Superior temporal gyrus (tissue), 1 donor: ENCODE measurements around the gene LTA.

Source experiments
- DNase-seq: peaks from one replicate; pipeline ENCODE4 v3.0.0-alpha.2; 2016; ENCODE audit errors: extremely low spot score

LTA gene

GRCh38 chr6:31569861-31570536 lies 2.1 kb upstream of the LTA start:
- DNase-seq = no peak

- DNase-seq = no peak
Observed at GRCh38 chr6:31573239-31574105, 1.4 kb downstream of the LTA start.

- DNase-seq = no peak
Observed at GRCh38 chr6:31574106-31575061, 2.3 kb downstream of the LTA start.

DNA sequence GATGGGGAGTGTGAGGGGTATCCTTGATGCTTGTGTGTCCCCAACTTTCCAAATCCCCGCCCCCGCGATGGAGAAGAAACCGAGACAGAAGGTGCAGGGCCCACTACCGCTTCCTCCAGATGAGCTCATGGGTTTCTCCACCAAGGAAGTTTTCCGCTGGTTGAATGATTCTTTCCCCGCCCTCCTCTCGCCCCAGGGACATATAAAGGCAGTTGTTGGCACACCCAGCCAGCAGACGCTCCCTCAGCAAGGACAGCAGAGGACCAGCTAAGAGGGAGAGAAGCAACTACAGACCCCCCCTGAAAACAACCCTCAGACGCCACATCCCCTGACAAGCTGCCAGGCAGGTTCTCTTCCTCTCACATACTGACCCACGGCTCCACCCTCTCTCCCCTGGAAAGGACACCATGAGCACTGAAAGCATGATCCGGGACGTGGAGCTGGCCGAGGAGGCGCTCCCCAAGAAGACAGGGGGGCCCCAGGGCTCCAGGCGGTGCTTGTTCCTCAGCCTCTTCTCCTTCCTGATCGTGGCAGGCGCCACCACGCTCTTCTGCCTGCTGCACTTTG lies 3.3 kb downstream of the LTA start, which contains the start of gene TNF:
TNF (plus strand) TSS at position 231 of the 567 bp plus-strand sequence; CDS start at position 408, 177 bp downstream.
- DNase-seq = no peak

- no peak for DNase-seq
Observed at GRCh38 chr6:31575952-31576685, 4.0 kb downstream of the LTA start.

DNA sequence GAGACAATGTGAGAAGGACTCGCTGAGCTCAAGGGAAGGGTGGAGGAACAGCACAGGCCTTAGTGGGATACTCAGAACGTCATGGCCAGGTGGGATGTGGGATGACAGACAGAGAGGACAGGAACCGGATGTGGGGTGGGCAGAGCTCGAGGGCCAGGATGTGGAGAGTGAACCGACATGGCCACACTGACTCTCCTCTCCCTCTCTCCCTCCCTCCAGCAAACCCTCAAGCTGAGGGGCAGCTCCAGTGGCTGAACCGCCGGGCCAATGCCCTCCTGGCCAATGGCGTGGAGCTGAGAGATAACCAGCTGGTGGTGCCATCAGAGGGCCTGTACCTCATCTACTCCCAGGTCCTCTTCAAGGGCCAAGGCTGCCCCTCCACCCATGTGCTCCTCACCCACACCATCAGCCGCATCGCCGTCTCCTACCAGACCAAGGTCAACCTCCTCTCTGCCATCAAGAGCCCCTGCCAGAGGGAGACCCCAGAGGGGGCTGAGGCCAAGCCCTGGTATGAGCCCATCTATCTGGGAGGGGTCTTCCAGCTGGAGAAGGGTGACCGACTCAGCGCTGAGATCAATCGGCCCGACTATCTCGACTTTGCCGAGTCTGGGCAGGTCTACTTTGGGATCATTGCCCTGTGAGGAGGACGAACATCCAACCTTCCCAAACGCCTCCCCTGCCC lies 4.9 kb downstream of the LTA start:
- DNase-seq = no peak

- DNase-seq = no peak
Observed at GRCh38 chr6:31577579-31577966, 5.5 kb downstream of the LTA start.

GRCh38 chr6:31578184-31579118 lies 6.4 kb downstream of the LTA start:
- no peak for DNase-seq

GRCh38 chr6:31579119-31579505 lies 7.0 kb downstream of the LTA start:
- no peak for DNase-seq

- no peak for DNase-seq
Observed at GRCh38 chr6:31579546-31580437, 7.7 kb downstream of the LTA start.

DNA sequence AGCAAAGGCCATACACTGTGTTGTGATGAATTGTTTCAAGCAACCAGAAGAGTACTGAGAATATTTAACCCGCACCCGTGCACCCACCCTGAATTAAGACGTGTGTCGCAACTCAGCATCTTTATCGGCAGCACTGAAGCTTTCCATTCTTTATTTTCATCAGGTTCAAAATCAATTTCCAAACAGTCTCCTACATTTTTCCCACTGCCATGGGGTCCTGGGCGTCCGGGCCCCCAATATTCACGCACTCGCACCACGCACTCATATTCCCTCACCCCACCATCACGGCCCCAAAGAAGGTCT lies 8.3 kb downstream of the LTA start:
- DNase-seq = no peak

- peak; percentile 83 for DNase-seq
Observed at GRCh38 chr6:31580807-31581433, 8.8 kb downstream of the LTA start.

- DNase-seq = no peak
Observed at GRCh38 chr6:31581434-31582229, 9.5 kb downstream of the LTA start.

DNA sequence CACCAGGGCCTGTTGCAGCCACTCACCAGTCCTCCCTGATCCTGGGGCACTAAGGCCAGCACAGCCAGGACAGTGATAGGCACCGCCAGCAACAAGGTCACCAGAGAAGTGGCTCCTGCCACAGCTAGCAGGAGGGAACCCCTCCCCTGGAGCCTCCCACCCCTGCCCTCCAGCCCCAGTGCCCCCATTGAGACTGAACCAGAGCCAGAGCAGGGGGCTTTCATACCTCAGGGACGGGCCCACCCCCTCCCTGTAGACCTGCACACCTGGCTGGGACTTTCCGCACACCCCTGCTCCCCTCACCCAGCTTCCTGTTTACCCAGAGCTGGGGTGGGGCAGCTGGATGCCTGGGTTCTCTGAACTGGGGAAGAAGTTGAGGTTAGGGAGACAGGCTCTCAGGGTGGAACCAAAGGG lies 10.1 kb downstream of the LTA start, which contains the start of gene LTB:
LTB (minus strand) TSS at position 195 of the 414 bp plus-strand sequence; CDS start at position 188, 7 bp downstream.
- no peak for DNase-seq

- no peak for DNase-seq
Observed at GRCh38 chr6:31585491-31585890, 13.4 kb downstream of the LTA start.

DNA sequence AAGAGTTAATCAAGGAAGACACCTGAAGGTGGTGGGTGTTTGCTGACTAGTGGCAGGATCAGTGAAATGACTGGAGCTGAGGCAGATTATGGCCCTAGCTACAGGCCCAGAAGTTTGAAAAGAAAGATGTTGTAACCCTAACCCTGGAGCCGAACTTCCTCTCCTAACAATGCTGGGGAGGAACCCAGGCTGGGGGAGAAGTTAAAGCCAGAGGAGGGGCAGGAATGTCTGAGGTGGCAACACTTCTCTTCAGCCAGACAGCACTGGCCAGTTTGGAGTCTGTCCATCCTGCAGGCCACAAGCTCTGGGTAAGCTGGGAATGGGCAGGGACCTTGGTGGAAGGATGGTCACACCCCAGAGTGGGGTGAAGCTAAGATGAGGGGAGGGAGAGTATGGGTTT lies 13.9 kb downstream of the LTA start, which contains the start of gene LST1:
LST1 (plus strand) TSS at position 270 of the 400 bp plus-strand sequence. CDS start 1,023 bp downstream, outside the sequence.
- no peak for DNase-seq
